HG03095 (cell line): Measurements from ENCODE around the gene MRPL41.
"Not testable (repeated sequence)": the region's sequence is repeated elsewhere in the genome, so short reads cannot be mapped to it uniquely, and the experiment has no call there.

Source experiments
- ATAC-seq: cut with Tn5 transposase; IDR thresholded peaks from one replicate; pipeline ENCODE4 v1.9.1; 2021; ENCODE audit warnings: moderate library complexity; ENCODE audit not compliant: unreplicated experiment

Gene MRPL41

DNA sequence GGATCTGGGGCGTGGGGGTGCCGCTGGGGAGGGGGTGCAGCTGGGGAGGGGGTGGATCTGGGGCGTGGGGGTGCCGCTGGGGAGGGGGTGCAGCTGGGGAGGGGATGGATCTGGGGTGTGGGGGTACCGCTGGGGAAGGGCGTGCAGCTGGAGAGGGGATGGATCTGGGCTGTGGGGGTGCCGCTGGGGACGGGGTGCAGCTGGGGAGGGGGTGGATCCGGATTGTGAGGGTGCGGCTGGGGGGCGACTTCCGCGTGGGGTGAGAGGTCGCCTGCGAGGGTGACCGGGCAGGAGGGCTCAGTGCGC lies 768 bp upstream of the MRPL41 start:
- ATAC-seq = not testable (repeated sequence)

DNA sequence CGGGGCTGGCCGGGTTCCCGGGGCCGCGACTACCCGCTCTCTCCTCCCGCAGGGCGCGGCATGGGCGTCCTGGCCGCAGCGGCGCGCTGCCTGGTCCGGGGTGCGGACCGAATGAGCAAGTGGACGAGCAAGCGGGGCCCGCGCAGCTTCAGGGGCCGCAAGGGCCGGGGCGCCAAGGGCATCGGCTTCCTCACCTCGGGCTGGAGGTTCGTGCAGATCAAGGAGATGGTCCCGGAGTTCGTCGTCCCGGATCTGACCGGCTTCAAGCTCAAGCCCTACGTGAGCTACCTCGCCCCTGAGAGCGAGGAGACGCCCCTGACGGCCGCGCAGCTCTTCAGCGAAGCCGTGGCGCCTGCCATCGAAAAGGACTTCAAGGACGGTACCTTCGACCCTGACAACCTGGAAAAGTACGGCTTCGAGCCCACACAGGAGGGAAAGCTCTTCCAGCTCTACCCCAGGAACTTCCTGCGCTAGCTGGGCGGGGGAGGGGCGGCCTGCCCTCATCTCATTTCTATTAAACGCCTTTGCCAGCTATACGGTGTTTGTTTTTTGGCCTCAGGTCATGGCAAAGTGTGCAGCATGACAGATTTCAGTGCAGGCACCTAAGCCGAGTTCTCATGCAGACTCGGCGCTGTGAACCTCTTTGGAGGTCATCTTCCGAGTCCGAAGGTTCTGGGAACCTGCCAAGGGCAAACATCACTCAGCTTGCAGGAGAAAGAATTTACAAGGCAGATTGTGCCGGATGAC lies 516 bp downstream of the MRPL41 start:
- ATAC-seq = peak; percentile 7

DNA sequence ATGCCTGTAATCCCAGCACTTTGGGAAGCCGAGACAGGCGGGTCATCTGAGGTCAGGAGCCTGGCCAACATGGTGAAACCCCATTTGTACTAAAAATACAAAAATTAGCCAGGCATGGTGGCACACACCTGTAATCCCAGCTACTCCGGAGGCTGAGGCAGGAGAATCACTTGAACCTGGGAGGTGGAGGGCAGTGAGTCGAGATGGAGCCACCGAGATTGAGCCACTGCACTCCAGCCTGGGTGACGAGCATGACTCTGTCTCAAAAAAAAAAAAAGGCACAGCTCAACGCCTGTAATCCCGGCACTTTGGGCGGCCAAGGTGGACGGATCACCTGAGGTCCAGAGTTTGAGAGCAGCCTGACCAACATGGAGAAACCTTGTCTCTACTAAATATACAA lies 2.0 kb downstream of the MRPL41 start:
- ATAC-seq = not testable (repeated sequence)

DNA sequence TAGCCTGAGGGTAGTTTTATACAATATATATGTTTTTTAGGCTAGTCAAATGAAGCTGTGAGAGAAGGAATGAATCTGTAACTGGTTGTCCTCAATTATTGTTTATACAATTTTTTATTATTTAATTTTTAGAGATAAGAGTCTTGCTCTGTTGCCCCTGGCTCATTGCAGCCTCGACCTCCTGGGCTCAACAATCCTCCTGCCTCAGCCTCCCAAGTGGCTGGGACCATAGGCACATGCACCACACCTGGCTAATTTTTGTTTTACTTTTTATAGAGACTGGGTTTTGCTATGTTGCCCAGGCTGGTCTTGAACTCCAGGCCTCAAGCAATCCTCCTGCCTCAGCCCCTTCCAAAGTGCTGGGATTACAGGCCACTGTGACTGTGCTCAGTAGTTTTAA lies 2.7 kb downstream of the MRPL41 start:
- no peak for ATAC-seq

DNA sequence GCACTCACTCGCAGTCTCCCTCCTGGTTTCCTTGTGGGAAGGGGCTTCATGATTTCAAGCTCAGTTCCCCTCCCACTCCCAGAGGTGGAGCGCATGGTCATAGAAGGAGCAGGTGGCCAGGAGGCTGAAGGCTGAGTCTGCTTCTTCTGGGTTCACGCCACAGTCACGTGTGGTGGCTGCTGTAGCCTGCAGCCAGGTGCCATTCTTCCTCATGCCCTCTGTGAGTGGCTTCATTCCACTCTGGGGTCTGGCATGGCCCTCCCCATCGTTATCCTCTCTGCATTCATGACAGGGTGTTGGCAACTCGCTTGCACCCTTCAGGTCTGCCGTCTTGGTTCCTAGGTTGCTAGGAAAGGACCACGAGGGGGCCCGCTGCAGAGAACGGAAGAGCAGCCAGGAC lies 3.5 kb downstream of the MRPL41 start:
- no peak for ATAC-seq

DNA sequence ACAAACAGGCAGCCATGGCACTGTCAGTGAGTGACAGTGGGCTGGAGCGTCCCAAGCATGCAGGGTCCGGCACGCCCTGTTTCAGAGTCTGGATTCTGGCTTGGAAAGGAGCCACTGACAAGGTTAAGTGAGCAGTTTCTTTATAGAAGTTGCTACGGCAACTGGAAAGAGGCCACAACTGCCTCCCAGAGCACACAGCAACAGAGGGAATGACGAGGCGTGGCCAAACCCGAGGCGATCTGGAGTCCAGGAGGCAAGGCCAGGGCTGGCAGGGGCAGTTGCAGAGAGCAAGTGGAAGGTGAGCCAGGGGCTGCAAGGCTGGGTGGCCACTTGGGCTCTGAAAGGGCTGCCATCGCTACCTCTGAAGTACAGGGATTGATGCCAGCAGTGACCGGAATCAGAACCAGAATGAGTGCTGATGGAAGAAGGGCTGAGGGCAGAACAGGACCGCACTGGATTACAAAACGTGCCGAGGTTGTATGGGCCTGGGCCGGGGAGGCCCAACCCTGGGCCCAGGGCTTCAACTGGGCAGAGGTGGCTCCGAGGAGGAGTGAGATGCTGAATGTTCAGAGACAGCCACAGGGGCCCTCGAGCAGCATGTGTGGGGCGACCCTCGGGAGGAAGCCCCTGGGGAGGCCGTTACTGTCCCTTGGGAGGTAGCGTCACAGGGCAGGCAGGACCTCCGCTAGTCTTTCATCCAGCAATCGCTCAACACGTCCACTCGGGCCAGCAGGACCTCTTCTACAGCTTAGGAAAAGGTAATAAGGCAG lies 4.6 kb downstream of the MRPL41 start:
- ATAC-seq = no peak

DNA sequence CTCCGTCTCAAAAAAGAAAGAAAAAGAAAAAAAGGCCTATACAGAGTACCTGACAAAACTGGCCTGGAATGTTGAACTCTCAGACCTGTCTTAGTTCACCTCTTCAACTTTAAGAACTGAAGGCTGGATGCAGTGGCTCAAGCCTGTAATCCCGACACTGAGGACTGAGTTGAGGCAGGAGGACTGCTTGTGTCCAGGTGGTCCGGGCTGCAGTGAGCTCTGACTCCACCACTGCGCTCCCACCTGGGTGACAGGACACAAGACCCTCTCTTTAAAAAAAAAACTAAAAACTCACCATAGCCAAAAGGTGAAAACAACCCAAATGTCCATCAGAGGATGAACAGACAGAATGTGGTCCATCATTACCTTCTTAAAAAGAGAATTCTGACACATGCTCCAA lies 6.4 kb downstream of the MRPL41 start:
- no peak for ATAC-seq

DNA sequence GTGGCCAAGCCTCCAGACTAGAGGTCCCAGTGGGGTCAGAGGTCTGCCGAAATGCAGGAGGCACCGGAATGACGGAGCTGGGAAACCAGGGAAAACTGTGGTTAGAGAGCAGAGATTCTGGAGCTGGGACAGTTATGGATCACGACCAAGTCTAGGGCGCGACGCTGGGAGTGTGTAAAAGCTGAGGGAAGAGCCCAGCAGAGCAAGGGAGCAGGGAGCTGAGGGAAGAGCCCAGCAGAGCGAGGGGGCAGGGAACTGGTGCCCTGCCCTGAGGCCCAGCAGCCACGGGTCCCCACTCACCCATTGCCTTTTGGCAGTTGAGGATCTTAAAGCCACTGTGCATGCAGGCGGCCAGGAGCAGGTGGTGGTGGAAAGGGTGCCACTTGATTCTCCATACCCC lies 12.5 kb downstream of the MRPL41 start:
- ATAC-seq = no peak

DNA sequence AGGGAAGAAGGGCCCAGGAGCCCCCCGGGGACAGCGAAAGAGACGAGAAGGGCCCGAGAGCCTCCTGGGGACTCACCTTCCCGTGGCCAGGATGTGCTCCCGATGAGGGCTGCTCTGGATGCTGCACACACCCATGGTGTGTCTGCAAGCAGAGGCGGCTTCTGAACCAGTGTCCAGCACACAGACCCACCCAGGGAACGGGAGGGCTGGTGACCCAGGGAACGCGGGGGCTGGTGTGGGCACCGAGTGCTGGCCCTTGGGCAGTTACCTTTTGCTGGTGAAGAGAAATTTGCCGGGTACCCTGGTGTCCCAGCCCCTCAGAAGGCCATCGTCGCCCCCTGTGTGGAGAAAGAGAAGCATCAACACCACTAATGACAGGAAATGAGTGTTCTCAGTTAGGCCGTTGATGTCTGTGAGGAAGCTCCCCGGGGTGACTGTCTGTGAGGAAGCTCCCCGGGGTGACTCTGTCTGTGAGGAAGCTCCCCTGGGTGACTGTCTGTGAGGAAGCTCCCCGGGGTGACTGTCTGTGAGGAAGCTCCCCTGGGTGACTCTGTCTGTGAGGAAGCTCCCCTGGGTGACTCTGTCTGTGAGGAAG lies 13.2 kb downstream of the MRPL41 start:
- ATAC-seq = no peak

DNA sequence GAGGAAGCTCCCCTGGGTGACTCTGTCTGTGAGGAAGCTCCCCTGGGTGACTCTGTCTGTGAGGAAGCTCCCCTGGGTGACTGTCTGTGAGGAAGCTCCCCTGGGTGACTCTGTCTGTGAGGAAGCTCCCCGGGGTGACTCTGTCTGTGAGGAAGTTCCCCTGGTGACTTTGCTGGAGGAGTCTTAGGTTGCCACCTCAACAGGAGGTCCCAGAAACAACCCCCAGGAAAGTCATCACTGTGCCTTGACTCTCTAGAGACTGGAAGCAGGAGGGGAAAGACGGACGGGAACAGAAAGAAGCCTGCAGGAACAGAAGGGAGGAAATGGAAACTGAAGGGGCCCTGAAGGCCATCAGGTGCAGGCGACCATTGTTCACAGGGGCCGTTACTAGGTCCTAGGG lies 16.8 kb downstream of the MRPL41 start:
- not testable (repeated sequence) for ATAC-seq

DNA sequence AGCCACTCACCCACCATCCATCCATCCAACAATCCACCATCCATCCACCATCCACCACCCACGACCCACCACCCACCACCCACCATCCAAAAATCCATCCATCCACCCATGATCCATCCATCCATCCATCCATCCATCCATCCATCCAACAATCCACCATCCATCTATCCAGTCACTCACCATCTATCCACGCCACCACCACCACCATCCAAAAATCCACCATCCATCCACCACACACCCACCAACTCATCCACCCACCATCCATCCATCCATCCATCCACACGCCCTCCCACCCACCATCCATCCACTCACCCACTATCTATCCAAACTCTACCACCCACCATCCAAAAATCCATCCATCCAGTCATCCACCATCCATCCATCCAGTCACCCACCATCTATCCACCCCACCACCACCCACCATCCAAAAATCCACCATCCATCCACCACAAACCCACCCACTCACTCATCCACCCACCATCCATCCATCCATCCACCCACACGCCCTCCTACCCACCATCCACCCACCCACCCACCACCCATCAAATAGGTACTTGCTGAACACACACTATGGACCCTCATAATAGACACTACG lies 18.0 kb downstream of the MRPL41 start:
- ATAC-seq = no peak

DNA sequence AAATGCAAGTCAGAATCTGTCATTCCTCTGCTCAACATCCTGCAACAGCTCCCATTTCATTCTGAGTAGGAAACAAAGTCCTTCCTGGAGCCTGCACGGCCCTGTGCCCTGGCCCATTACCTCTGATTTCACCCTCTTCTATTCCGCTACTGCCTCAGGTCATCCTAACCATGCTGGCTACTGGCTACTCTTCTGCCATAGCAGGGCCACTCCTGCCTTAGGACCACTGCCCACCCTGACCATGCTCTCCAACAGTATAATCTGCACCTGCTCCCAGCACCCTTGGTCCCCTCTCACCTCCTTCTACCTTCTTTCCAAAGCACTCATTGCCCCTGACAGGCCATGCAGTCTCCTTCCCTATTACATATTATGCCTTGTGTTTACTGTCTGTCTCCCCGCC lies 18.9 kb downstream of the MRPL41 start:
- ATAC-seq = no peak

DNA sequence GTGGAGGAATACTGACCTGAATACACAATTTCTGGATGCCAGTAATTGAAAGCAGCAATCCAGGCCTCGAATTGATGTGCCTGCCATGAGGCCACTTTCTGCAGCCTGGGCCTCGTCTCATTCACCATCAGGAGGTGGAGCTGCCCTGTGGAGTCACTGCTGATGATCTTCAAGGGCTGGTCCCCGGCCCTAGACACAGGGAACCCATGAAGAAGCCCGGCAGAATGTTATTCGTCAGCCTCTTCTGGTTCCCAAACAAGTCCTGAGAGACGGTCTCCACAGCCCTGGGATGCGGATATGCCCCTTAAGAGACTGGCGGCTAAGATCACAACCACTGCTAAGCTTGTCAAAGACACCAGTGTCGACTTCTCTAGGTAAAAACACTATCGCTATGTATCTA lies 22.5 kb downstream of the MRPL41 start:
- no peak for ATAC-seq

DNA sequence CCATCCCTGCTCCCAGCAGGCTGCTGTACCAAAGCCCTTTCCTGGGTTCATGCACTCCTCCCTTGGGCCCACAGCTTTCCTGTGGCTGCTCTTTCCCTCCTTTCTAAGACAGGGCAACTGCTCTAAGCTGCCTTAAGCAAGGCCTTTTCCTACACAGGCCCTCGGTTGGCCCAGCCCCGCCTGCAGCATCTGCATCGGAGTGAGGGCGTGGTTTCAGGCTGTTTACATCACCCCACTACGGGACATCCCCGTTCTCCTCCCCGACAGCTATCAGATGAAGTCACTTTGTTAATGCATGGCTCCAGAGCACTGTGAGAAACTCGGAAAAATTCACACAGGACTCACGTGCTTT lies 23.7 kb downstream of the MRPL41 start:
- ATAC-seq = no peak

DNA sequence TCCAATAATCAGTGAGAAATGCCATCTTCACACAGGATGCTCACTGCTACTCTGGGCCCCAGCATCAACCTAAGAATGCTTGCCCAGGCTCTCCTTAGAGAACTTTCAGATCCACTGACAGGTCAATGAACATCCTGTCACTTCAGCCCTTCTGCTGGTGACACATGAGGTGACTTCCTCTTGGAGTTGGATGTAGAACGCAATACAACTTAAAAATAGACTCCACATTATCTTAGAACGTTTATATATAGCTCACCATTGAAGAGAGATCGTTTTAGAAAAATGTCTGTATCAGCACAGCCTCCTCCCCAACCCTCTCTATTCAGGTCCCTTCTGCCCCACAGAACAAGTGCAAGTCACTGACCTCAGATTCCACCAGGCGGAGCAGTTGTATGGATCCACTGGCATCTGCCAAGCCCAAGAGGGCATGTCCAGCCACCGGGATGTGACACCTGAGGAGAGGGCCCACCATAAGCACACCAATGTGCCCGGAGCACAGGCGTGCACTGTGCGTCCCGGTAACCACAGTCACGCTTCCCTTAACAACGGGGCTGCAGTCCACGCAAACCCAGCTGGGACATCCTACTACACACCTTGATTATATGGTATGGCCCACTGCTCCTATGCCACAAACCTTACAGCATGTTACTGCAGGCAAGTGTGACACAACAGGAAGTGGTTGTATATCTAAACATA lies 24.2 kb downstream of the MRPL41 start:
- no peak for ATAC-seq

DNA sequence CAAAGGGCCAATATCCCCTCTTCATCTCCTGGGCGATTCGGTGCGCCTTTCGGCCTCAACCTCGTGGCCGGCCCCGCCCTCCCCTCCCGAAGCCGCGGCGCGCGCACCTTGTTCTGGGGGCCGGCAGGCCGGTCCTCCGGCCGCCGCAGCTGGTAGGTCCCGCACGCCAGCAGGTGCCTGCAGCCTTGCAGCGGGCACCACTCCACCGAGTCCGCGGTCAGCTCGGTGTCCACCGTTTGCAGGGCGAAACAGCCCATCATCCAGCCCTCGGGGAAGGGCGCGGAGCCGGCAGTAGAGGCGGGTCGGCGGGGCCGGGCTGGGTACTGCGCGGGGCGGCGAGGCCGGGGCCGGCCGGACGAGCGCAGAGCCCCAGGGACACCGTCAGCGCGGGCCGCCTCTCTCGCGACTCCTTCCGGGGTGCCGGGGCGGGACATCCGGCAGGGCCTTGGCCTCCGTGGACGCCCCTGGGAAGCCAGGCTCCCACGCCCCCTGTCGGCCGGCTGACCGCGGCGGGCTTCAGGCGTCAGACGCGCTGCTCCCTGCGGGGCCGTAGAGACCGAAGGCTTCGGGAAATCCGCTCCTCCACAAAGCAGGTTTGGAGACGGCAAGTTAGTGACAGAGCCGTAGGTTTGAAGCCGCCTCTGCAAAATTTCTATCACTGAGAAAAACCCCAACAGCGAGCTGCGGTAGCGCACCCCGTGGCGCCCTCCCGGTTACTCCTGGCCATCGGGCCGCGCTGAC lies 27.0 kb downstream of the MRPL41 start, which contains the start of gene DPH7:
DPH7 (minus strand) TSS at position 408 of the 741 bp plus-strand sequence; CDS start at position 260, 148 bp downstream.
- peak; percentile 79 for ATAC-seq

DNA sequence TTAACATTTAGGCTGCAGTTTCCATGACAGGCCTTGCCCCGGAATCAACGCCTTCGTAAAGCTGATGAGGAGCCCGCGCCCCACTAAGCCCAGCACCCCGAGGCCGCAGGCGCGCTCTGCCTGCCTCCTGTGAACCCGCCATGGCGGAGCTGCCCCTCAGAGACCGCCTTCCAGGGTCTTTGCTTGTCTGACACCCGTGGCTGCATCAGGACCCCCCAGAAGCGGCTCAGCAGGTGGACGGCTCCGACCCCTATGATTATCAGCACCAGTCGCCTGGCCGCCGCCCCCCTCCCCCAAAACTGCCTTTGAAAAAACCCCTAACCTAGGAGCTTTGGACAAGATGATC lies 27.6 kb downstream of the MRPL41 start:
- no peak for ATAC-seq

DNA sequence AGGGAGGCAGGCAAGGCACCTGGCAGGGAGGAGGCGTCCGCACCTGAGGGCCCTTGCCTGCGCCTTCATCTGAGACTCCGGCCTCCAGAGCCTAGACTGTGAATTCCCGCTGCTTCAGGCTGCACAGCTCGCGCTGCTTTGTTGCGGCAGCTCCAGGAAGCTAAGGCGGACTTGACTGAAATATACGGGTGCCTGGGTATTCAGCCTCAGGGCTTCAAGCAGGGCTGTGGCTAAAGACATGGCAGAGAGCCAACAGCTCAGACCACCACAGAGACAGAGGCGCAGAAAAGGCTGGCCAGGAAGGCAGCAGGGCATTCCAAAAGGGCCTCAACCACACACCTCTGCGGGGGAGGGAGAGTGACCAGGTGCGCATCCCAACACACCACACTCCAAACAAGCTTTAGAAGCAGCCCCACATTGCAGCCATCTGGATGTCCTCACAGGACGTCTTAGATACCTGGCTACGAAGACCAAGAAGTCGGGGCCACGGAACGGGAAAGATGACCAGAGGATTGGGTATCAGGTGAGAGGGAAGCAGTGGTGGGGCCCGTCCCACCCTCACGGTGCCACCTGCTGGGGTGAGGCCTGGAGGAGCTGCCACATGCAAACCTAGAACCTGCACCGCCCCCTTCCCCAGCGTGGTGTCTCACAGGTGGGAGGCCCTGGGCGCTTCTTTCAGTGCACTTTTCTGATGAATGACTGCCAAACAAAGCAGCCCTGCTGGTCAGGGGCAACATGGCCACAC lies 28.7 kb downstream of the MRPL41 start:
- no peak for ATAC-seq

DNA sequence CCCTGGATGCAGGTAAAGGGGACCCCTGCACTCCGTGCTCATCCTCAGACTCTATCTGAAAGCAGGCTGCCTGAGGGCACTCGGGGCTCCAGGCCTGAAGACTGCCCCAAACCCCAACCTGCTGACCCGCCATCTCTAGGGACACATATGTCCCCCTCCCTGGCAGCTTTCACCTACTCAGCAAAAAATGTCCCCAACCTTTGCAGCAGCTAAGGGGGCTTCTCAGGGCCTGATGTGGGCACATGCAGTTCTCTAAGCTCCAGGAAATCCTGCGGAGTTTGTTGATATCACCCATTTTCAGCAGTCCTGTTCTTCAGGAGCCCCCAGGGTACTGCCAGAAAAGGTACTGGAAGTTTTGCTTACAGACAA lies 29.3 kb downstream of the MRPL41 start:
- ATAC-seq = no peak
